ENCODE results near the gene ARHGEF2. TPM values are rescaled to one million over a fixed set of nuclear protein-coding genes. Genes with fewer than 3 reads are reported as not detected.
A peak's percentile ranks its signal among the peaks of the same experiment; 100 is the strongest.

The ARHGEF2 gene
- polyA plus RNA-seq, 2 of the 4 experiments (the other 2 are of a cell fraction) = 21.3 to 67.4 TPM

DNA sequence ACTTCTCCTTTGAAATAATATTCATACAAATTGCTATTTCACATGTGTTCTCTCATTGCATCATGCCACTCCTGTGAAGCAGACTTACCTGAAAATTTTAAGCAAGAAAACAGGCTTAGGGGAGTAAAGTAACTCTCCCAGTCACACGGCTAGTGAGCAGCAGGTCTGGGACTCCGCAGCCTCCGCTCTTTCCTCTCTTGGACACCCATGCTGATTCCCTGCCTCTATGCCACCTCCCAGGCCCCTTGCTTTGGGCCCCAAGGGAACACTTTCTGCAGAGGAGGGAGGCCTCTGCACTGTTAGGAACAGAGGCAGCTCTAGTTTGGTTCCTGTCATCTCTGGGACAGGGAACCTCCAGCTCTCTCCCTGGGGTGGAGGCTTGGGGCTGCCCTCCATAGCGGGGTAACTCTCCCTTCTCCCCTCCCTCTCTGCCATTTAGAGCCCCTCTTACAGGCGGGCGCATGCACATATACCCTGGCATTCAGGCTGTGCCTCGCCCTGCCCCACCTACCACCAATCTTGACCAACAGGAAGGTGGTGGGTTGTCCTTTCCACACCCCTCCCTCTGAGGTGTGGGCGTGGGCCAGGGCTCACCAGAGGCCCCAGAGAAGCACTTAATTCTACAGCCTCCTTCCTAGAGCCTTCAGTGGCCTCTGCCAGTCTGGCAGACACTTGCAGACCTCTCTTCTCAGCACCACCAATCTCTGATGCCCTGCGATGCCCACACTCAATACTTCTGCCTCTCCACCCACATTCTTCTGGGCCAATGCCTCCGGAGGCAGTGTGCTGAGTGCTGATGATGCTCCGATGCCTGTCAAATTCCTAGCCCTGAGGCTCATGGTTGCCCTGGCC lies 37.1 kb downstream of the ARHGEF2 start, which contains the start of gene RXFP4 (continued):
- TF ChIP-seq, protein P1, sequence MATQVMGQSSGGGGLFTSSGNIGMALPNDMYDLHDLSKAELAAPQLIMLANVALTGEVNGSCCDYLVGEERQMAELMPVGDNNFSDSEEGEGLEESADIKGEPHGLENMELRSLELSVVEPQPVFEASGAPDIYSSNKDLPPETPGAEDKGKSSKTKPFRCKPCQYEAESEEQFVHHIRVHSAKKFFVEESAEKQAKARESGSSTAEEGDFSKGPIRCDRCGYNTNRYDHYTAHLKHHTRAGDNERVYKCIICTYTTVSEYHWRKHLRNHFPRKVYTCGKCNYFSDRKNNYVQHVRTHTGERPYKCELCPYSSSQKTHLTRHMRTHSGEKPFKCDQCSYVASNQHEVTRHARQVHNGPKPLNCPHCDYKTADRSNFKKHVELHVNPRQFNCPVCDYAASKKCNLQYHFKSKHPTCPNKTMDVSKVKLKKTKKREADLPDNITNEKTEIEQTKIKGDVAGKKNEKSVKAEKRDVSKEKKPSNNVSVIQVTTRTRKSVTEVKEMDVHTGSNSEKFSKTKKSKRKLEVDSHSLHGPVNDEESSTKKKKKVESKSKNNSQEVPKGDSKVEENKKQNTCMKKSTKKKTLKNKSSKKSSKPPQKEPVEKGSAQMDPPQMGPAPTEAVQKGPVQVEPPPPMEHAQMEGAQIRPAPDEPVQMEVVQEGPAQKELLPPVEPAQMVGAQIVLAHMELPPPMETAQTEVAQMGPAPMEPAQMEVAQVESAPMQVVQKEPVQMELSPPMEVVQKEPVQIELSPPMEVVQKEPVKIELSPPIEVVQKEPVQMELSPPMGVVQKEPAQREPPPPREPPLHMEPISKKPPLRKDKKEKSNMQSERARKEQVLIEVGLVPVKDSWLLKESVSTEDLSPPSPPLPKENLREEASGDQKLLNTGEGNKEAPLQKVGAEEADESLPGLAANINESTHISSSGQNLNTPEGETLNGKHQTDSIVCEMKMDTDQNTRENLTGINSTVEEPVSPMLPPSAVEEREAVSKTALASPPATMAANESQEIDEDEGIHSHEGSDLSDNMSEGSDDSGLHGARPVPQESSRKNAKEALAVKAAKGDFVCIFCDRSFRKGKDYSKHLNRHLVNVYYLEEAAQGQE (IDR thresholded peaks at IDR 0.05) = no peak
- TF ChIP-seq ZNF302 (CRISPR knock-in tag; IDR thresholded peaks at IDR 0.05) (no peak), RFX5 (IDR thresholded peaks at IDR 0.05) (no peak)

DNA sequence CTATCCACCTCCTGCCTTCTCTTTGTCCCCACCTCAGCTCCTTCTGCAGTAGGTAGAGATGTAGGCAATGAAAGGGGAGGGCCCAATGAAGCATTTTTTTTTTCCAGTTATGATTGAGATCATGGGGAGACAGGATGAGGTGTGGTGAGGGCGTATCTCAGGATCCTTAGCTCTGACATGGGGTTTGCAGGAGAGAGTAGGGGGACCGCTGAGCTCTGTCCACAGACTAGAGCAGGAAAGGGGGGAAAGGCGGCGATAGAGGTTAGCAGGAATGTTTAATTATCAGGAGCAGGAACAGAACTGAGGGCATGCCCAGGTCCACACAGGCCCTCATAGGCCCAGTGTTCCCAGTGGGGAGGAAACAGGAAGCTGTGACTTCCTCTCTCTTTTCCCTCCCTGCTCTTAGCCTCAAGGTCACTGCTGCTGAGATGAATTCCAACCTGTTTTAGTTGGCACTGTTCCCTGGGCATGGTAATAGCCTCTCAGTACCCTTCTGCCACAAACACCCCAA lies 37.8 kb downstream of the ARHGEF2 start:
- H3K4me3 ChIP-seq = no peak overlapping the region
- ATAC-seq = peak; percentile 27 to 46; a peak in 5 of 6 replicates
- no peak for FAIRE-seq
- no peaks in the 10 kb centered on the region for H3K9me3 ChIP-seq
- peak overlapping the region; percentile 76 to 86 for H3K27ac ChIP-seq
- peak in 1 of 2 experiments; percentile 69 for DNase-seq (ENCODE audit: low read depth in 1 of 2, low spot score in 1 of 2)
- no peak for TF ChIP-seq RFX5 (IDR thresholded peaks at IDR 0.05)
- TF ChIP-seq, protein P2, sequence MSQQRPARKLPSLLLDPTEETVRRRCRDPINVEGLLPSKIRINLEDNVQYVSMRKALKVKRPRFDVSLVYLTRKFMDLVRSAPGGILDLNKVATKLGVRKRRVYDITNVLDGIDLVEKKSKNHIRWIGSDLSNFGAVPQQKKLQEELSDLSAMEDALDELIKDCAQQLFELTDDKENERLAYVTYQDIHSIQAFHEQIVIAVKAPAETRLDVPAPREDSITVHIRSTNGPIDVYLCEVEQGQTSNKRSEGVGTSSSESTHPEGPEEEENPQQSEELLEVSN (IDR thresholded peaks at IDR 0.05; ENCODE audit: borderline replicate concordance, low read depth) = peak; percentile 70
- TF ChIP-seq ESRRA (IDR thresholded peaks at IDR 0.05; ENCODE audit: borderline replicate concordance, low read length) = peak; percentile 67; the same call in 1 of the 2 replicates
- TF ChIP-seq, protein P3, sequence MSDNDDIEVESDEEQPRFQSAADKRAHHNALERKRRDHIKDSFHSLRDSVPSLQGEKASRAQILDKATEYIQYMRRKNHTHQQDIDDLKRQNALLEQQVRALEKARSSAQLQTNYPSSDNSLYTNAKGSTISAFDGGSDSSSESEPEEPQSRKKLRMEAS (IDR thresholded peaks at IDR 0.05) = peak; percentile 48; the same call in 1 of the 2 replicates
- peak overlapping the region; percentile 57 for H3K4me2 ChIP-seq
- CTCF ChIA-PET = interaction anchor here (0.8 to 10.8 kb wide), 6 partner anchors 10 to 190 kb away, joined by 3 to 423 read pairs (median 18); partner anchors contain the start of gene ARHGEF2
- POLR2A ChIA-PET = interaction anchor here (0.6 to 1.2 kb wide), 4 partner anchors 38 to 153 kb away, joined by 3 to 10 read pairs (median 7); partner anchors contain the start of gene ARHGEF2
- peaks cover 61% of the 10 kb centered on the region for H3K4me1 ChIP-seq
- WGBS (ENCODE audit: missing lambda C conversion rate) = 60% methylated on average over 4 of the region's 4 CpGs

DNA sequence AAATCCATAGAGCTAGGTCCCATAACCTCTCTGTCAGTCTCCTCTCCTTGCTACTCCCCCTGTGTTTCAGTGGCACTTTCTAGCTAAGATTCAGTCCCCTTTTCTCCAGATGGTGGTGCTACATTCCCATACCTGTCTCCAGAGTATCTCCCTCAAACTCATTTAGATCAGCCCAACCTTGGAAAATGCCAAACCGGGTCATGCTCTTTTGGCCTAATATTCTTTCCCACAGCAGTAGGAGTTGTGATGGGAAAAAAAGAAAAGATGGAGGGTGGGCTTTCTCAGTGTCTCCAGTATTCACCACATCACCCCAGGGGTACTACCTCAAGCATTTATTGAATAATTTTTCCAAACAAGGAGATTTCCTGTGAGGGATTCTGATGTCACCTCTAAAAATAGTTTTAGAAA lies 40.1 kb downstream of the ARHGEF2 start:
- 0% methylated on average over 1 of the region's 1 CpG for WGBS (ENCODE audit: missing lambda C conversion rate)
- ATAC-seq (peak; percentile 45 to 53), FAIRE-seq (no peak), DNase-seq (ENCODE audit: low read depth in 1 of 2, low spot score in 1 of 2) (peak; percentile 75 to 81)
- no peak overlapping the region for H3K4me2 ChIP-seq
- POLR2A ChIA-PET = interaction anchor here (0.6 to 1.2 kb wide), 2 partner anchors 46 to 67 kb away, joined by 3 read pairs; no protein-coding TSS in a partner anchor
- H3K9me3 ChIP-seq = no peaks in the 10 kb centered on the region
- CTCF ChIA-PET = interaction anchor here (0.6 to 10.8 kb wide), 43 partner anchors 12 to 310 kb away, joined by 3 to 423 read pairs (median 4); partner anchors contain the start of genes ARHGEF2, LAMTOR2, PAQR6 and RAB25
- H3K4me1 ChIP-seq = peaks cover 38% of the 10 kb centered on the region
- peak overlapping the region in 1 of 2 experiments; percentile 56; a peak in 2 of 6 replicates for H3K27ac ChIP-seq
- H3K4me3 ChIP-seq = no peak overlapping the region
- TF ChIP-seq, protein P4, sequence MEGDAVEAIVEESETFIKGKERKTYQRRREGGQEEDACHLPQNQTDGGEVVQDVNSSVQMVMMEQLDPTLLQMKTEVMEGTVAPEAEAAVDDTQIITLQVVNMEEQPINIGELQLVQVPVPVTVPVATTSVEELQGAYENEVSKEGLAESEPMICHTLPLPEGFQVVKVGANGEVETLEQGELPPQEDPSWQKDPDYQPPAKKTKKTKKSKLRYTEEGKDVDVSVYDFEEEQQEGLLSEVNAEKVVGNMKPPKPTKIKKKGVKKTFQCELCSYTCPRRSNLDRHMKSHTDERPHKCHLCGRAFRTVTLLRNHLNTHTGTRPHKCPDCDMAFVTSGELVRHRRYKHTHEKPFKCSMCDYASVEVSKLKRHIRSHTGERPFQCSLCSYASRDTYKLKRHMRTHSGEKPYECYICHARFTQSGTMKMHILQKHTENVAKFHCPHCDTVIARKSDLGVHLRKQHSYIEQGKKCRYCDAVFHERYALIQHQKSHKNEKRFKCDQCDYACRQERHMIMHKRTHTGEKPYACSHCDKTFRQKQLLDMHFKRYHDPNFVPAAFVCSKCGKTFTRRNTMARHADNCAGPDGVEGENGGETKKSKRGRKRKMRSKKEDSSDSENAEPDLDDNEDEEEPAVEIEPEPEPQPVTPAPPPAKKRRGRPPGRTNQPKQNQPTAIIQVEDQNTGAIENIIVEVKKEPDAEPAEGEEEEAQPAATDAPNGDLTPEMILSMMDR (IDR thresholded peaks at IDR 0.05) = peak; percentile 94
- TF ChIP-seq FOXS1 (CRISPR knock-in tag; IDR thresholded peaks at IDR 0.05) (no peak), HEYL (CRISPR knock-in tag; IDR thresholded peaks at IDR 0.05) (no peak), HDAC2 (IDR thresholded peaks at IDR 0.05) (no peak), EP300 (IDR thresholded peaks at IDR 0.05) (no peak), CHD4 (IDR thresholded peaks at IDR 0.05; ENCODE audit: borderline replicate concordance) (no peak), GATA3 (IDR thresholded peaks at IDR 0.05; ENCODE audit: borderline replicate concordance) (no peak), FOSB (CRISPR knock-in tag; IDR thresholded peaks at IDR 0.05) (0 out of 2 replicates have a peak, but pooled peaks have one; percentile 31), CEBPB (IDR thresholded peaks at IDR 0.05) (no peak), FOSL2 (IDR thresholded peaks at IDR 0.05) (no peak), FOSL2 (CRISPR knock-in tag; IDR thresholded peaks at IDR 0.05) (no peak), CBX2 (IDR thresholded peaks at IDR 0.05; ENCODE audit: borderline replicate concordance, low read depth) (no peak), CBX8 (IDR thresholded peaks at IDR 0.05) (no peak), ESRRA (IDR thresholded peaks at IDR 0.05; ENCODE audit: borderline replicate concordance, low read length) (no peak), TP53 (CRISPR knock-in tag; IDR thresholded peaks at IDR 0.05) (no peak), JUNB (IDR thresholded peaks at IDR 0.05) (no peak), NPAS2 (CRISPR knock-in tag; IDR thresholded peaks at IDR 0.05; ENCODE audit: borderline replicate concordance) (no peak), NFE2L2 (conservative IDR thresholded peaks at IDR 0.05; ENCODE audit: low read length) (no peak)
- TF ChIP-seq, protein P5, sequence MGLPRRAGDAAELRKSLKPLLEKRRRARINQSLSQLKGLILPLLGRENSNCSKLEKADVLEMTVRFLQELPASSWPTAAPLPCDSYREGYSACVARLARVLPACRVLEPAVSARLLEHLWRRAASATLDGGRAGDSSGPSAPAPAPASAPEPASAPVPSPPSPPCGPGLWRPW (IDR thresholded peaks at IDR 0.05) = no peak
- TF ChIP-seq, protein P3 (IDR thresholded peaks at IDR 0.05) = no peak
- TF ChIP-seq, protein P6, sequence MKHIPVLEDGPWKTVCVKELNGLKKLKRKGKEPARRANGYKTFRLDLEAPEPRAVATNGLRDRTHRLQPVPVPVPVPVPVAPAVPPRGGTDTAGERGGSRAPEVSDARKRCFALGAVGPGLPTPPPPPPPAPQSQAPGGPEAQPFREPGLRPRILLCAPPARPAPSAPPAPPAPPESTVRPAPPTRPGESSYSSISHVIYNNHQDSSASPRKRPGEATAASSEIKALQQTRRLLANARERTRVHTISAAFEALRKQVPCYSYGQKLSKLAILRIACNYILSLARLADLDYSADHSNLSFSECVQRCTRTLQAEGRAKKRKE (CRISPR knock-in tag; IDR thresholded peaks at IDR 0.05; ENCODE audit: low read depth) = no peak
